ENCODE measurements around the gene EPRS1.

DNA sequence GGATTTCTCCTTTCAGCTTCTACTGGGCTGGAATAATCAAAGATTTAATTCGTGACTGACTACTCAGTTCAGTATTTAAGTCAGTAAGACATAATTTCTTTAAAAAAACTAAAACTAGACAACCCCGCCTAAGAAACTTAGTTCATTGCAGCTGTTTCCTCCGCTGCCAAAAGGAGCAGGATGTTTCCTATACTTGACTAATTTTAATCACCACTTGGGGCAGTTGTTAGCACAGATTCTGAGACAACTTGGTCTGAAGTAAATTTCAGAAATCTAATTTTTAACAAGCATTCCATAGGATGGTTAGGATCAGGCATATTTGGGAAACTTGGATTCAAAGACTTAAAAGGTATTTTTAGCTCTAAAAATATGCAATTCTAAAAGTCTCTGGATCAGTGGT, 34.0 kb downstream of the EPRS1 start:
- TF ChIP-seq CTCF (IDR thresholded peaks at IDR 0.05; ENCODE audit: low read depth, low read length) (no peak), POLR2A (IDR thresholded peaks at IDR 0.05; ENCODE audit: extremely low read depth, insufficient read length) (no peak)

All from NB4 (cell line).